IPS-15b (cell line): Measurements from ENCODE around the gene DOCK2.
"Not testable (repeated sequence)": the region's sequence is repeated elsewhere in the genome, so short reads cannot be mapped to it uniquely, and the experiment has no call there.

Source experiments
- H3K27me3 ChIP-seq: one replicate; pipeline ENCODE4 v1.6.1; 2013; ENCODE audit warnings: low read length; ENCODE audit not compliant: control insufficient read depth, insufficient read depth
- H3K36me3 ChIP-seq: one replicate; pipeline ENCODE4 v1.6.1; 2013; ENCODE audit warnings: low read length; ENCODE audit not compliant: control insufficient read depth, insufficient read depth
- H3K4me1 ChIP-seq: one replicate; pipeline ENCODE4 v1.6.1; 2013; ENCODE audit warnings: mild to moderate bottlenecking, low read length; ENCODE audit not compliant: control insufficient read depth, insufficient read depth
- H3K4me3 ChIP-seq: one replicate; pipeline ENCODE4 v1.5.1; 2013; ENCODE audit warnings: low read depth, low read length
- H3K9ac ChIP-seq: one replicate; pipeline ENCODE4 v1.6.1; 2013; ENCODE audit warnings: low read depth, mild to moderate bottlenecking, low read length
- H3K9me3 ChIP-seq: one replicate; pipeline ENCODE4 v1.6.1; 2013; ENCODE audit warnings: mild to moderate bottlenecking, low read length; ENCODE audit not compliant: control insufficient read depth, insufficient read depth

Gene DOCK2

GRCh38 chr5:169814045-169814444 is 177.0 kb downstream of the DOCK2 start:
- Histone ChIP-seq H3K36me3 (no peaks in the 10 kb centered on the region), H3K27me3 (peaks cover 9% of the 10 kb centered on the region), H3K9me3 (no peaks in the 10 kb centered on the region), H3K4me3 (no peak overlapping the region), H3K4me1 (peaks cover 11% of the 10 kb centered on the region), H3K9ac (no peak overlapping the region)

GRCh38 chr5:169814522-169814921 is 177.4 kb downstream of the DOCK2 start:
- Histone ChIP-seq H3K9me3 (no peaks in the 10 kb centered on the region), H3K4me3 (no peak overlapping the region), H3K4me1 (peaks cover 6% of the 10 kb centered on the region), H3K27me3 (peaks cover 6% of the 10 kb centered on the region), H3K9ac (no peak overlapping the region), H3K36me3 (no peaks in the 10 kb centered on the region)

GRCh38 chr5:169817031-169817430 is 180.0 kb downstream of the DOCK2 start:
- Histone ChIP-seq H3K9ac (no peak overlapping the region), H3K4me1 (no peaks in the 10 kb centered on the region), H3K9me3 (no peaks in the 10 kb centered on the region), H3K27me3 (no peaks in the 10 kb centered on the region), H3K4me3 (no peak overlapping the region), H3K36me3 (no peaks in the 10 kb centered on the region)

- Histone ChIP-seq H3K9me3 (no peaks in the 10 kb centered on the region), H3K27me3 (no peaks in the 10 kb centered on the region), H3K9ac (no peak overlapping the region), H3K4me3 (no peak overlapping the region), H3K36me3 (no peaks in the 10 kb centered on the region), H3K4me1 (no peaks in the 10 kb centered on the region)
Measured at GRCh38 chr5:169826618-169827017, 189.5 kb downstream of the DOCK2 start.

GRCh38 chr5:169827769-169828168 is 190.7 kb downstream of the DOCK2 start:
- Histone ChIP-seq H3K36me3 (no peaks in the 10 kb centered on the region), H3K9me3 (no peaks in the 10 kb centered on the region), H3K27me3 (no peaks in the 10 kb centered on the region), H3K4me3 (no peak overlapping the region), H3K4me1 (no peaks in the 10 kb centered on the region), H3K9ac (no peak overlapping the region)

GRCh38 chr5:169828385-169828784 is 191.3 kb downstream of the DOCK2 start:
- Histone ChIP-seq H3K9ac (no peak overlapping the region), H3K9me3 (no peaks in the 10 kb centered on the region), H3K4me1 (no peaks in the 10 kb centered on the region), H3K36me3 (no peaks in the 10 kb centered on the region), H3K4me3 (no peak overlapping the region), H3K27me3 (no peaks in the 10 kb centered on the region)

GRCh38 chr5:169831331-169831730 is 194.3 kb downstream of the DOCK2 start:
- Histone ChIP-seq H3K4me3 (no peak overlapping the region), H3K27me3 (no peaks in the 10 kb centered on the region), H3K4me1 (no peaks in the 10 kb centered on the region), H3K36me3 (no peaks in the 10 kb centered on the region), H3K9ac (no peak overlapping the region), H3K9me3 (no peaks in the 10 kb centered on the region)

GRCh38 chr5:169832304-169832703 is 195.2 kb downstream of the DOCK2 start:
- H3K4me1 ChIP-seq: no peaks in the 10 kb centered on the region
- H3K9me3 ChIP-seq: no peaks in the 10 kb centered on the region
- no peaks in the 10 kb centered on the region for H3K36me3 ChIP-seq
- H3K27me3 ChIP-seq: no peaks in the 10 kb centered on the region
- H3K4me3 ChIP-seq: no peak overlapping the region
- H3K9ac ChIP-seq: no peak overlapping the region

GRCh38 chr5:169832845-169833244 is 195.8 kb downstream of the DOCK2 start:
- Histone ChIP-seq H3K27me3 (no peaks in the 10 kb centered on the region), H3K9ac (no peak overlapping the region), H3K9me3 (no peaks in the 10 kb centered on the region), H3K36me3 (no peaks in the 10 kb centered on the region), H3K4me3 (no peak overlapping the region), H3K4me1 (no peaks in the 10 kb centered on the region)

GRCh38 chr5:169833681-169834292 is 196.7 kb downstream of the DOCK2 start:
- not testable (repeated sequence) for H3K36me3 ChIP-seq, H3K4me3 ChIP-seq, H3K9me3 ChIP-seq, H3K4me1 ChIP-seq, H3K27me3 ChIP-seq, H3K9ac ChIP-seq

GRCh38 chr5:169834540-169834939 is 197.5 kb downstream of the DOCK2 start:
- H3K4me3 ChIP-seq, H3K36me3 ChIP-seq, H3K9ac ChIP-seq, H3K9me3 ChIP-seq, H3K27me3 ChIP-seq, H3K4me1 ChIP-seq: not testable (repeated sequence)

- H3K9ac ChIP-seq: no peak overlapping the region
- no peaks in the 10 kb centered on the region for H3K9me3 ChIP-seq
- H3K36me3 ChIP-seq: no peaks in the 10 kb centered on the region
- no peaks in the 10 kb centered on the region for H3K27me3 ChIP-seq
- H3K4me3 ChIP-seq: no peak overlapping the region
- no peaks in the 10 kb centered on the region for H3K4me1 ChIP-seq
Measured at GRCh38 chr5:169836835-169837536, 199.9 kb downstream of the DOCK2 start.
